H1 (cell line): ENCODE measurements around the gene SLC38A2. TPM values are rescaled to one million over a fixed set of nuclear protein-coding genes. Genes with fewer than 3 reads are reported as not detected.

Experiments
- CTCF ChIA-PET: fragments of 300-600 bp; sonication (Branson Sonifier 250); formaldehyde crosslinking; loops from one replicate; lab custom pipeline; 2021; ENCODE audit not compliant: partially characterized antibody; lab: Charles Lee
- POLR2A ChIA-PET: fragments of 300-600 bp; sonication (Branson Sonifier 250); formaldehyde crosslinking; loops from one replicate; lab custom pipeline; 2021; ENCODE audit warnings: inconsistent platforms; ENCODE audit not compliant: partially characterized antibody; lab: Charles Lee
- DNase-seq, 2 experiments: peaks; one replicate each; pipeline versions ENCODE4 v3.0.0 to v3.0.0-alpha.2; 2010 to 2022; ENCODE audit warnings: low spot score in 2 of 2, low read depth in 1 of 2, mixed read lengths in 1 of 2
- FAIRE-seq: peaks from 2 replicates; lab custom pipeline; 2011; peaks lifted over from hg19 to GRCh38; lab: Jason Lieb, UNC
- H2AFZ ChIP-seq: 2 replicates; pipeline ENCODE4 v1.8.1; 2012; ENCODE audit warnings: low read length, inconsistent platforms
- H2AK5ac ChIP-seq: 2 replicates; pipeline ENCODE4 v1.6.1; 2013; ENCODE audit warnings: low read depth, low read length
- H2BK120ac ChIP-seq: replicated peaks from 2 replicates; pipeline ENCODE3; 2013; ENCODE audit warnings: low read depth, low read length, inconsistent platforms
- H2BK12ac ChIP-seq: 2 replicates; pipeline ENCODE4 v1.6.1; 2013; ENCODE audit warnings: low read depth, low read length
- H2BK15ac ChIP-seq: 2 replicates; pipeline ENCODE4 v1.6.1; 2013; ENCODE audit warnings: low read length
- H2BK20ac ChIP-seq: 2 replicates; pipeline ENCODE4 v1.6.1; 2013; ENCODE audit warnings: low read length
- H2BK5ac ChIP-seq: 2 replicates; pipeline ENCODE4 v1.6.1; 2013; ENCODE audit warnings: low read depth, low read length
- H3K14ac ChIP-seq: 2 replicates; pipeline ENCODE4 v1.6.1; 2013; ENCODE audit warnings: inconsistent platforms; ENCODE audit not compliant: insufficient read length
- H3K18ac ChIP-seq: 2 replicates; pipeline ENCODE4 v1.6.1; 2013; ENCODE audit warnings: low read length; ENCODE audit errors: extremely low read depth
- H3K23ac ChIP-seq: 2 replicates; pipeline ENCODE4 v1.6.1; 2013; ENCODE audit warnings: inconsistent platforms; ENCODE audit not compliant: insufficient read length
- H3K23me2 ChIP-seq: 2 replicates; pipeline ENCODE4 v1.6.1; 2013; ENCODE audit warnings: low read depth, low read length
- H3K27ac ChIP-seq: 2 replicates; pipeline ENCODE4 v1.6.1; 2011; ENCODE audit warnings: low read depth, low read length, inconsistent platforms
- H3K27me3 ChIP-seq, 4 experiments: replicated peaks in 1 of 4; 1 replicate in 1 of 4; 2 replicates in 3 of 4; pipeline versions ENCODE4 v1.6.1 to v1.8.1; 2011 to 2013; ENCODE audit warnings: low read length in 3 of 4, mild to moderate bottlenecking in 3 of 4, inconsistent platforms in 2 of 4, mixed read lengths in 2 of 4, moderate library complexity in 1 of 4; ENCODE audit not compliant: control insufficient read depth in 3 of 4, insufficient read depth in 3 of 4; ENCODE audit errors: extremely low read depth in 1 of 4
- H3K36me3 ChIP-seq, 4 experiments: 2 replicates each; pipeline versions ENCODE4 v1.6.1 to v1.8.1; 2011 to 2013; ENCODE audit warnings: mild to moderate bottlenecking in 4 of 4, low read length in 3 of 4, moderate library complexity in 2 of 4, control low read depth in 1 of 4, inconsistent platforms in 1 of 4; ENCODE audit not compliant: insufficient read depth in 4 of 4, control insufficient read depth in 2 of 4
- H3K4ac ChIP-seq: replicated peaks from 2 replicates; pipeline ENCODE3; 2013; ENCODE audit warnings: low read length, low read depth, mixed read lengths, inconsistent platforms; ENCODE audit not compliant: insufficient read length
- H3K4me1 ChIP-seq, 4 experiments: replicated peaks in 1 of 4; 1 replicate in 1 of 4; 2 replicates in 3 of 4; pipeline versions ENCODE4 v1.6.1 to v1.8.1; 2011 to 2013; ENCODE audit warnings: low read length in 3 of 4, inconsistent platforms in 2 of 4, mixed read lengths in 1 of 4; ENCODE audit not compliant: insufficient read depth in 4 of 4, control insufficient read depth in 3 of 4
- H3K4me2 ChIP-seq, 2 experiments: 2 replicates each; pipeline versions ENCODE4 v1.6.1 to v1.8.1; 2011 to 2013; ENCODE audit warnings: low read depth in 2 of 2, low read length in 2 of 2, control low read depth in 1 of 2, inconsistent platforms in 1 of 2, mild to moderate bottlenecking in 1 of 2; ENCODE audit not compliant: insufficient read depth in 1 of 2
- H3K4me3 ChIP-seq, 4 experiments: fragments of 200-600, 300-600 bp in 1 of 4; sonication (generic), shearing (Covaris generic), sonication (Bioruptor Twin) in 1 of 4; 2 replicates each; pipeline versions ENCODE4 v1.5.1 to v1.8.1; 2011 to 2016; ENCODE audit warnings: low read length in 4 of 4, low read depth in 3 of 4, control low read depth in 2 of 4, inconsistent platforms in 2 of 4, mild to moderate bottlenecking in 2 of 4, mixed read lengths in 1 of 4, moderate library complexity in 1 of 4; ENCODE audit not compliant: insufficient read depth in 2 of 4; ENCODE audit errors: extremely low read depth in 1 of 4
- H3K56ac ChIP-seq: replicated peaks from 2 replicates; pipeline ENCODE3; 2013; ENCODE audit warnings: low read depth, mild to moderate bottlenecking, mixed read lengths, low read length, inconsistent platforms; ENCODE audit not compliant: insufficient read length
- H3K79me1 ChIP-seq: 2 replicates; pipeline ENCODE4 v1.6.1; 2013; ENCODE audit warnings: low read depth, low read length, control low read depth
- H3K79me2 ChIP-seq, 2 experiments: 2 replicates each; pipeline versions ENCODE4 v1.6.1 to v1.8.1; 2012 to 2013; ENCODE audit warnings: low read length in 2 of 2, mild to moderate bottlenecking in 2 of 2, inconsistent platforms in 1 of 2; ENCODE audit not compliant: insufficient read depth in 2 of 2, control insufficient read depth in 1 of 2
- H3K9ac ChIP-seq, 4 experiments: replicated peaks in 1 of 4; 1 replicate in 1 of 4; 2 replicates in 3 of 4; pipeline versions ENCODE4 v1.6.1 to v1.8.1; 2011 to 2013; ENCODE audit warnings: low read depth in 3 of 4, low read length in 3 of 4, control low read depth in 2 of 4, mild to moderate bottlenecking in 2 of 4, moderate library complexity in 2 of 4, inconsistent platforms in 1 of 4; ENCODE audit errors: extremely low read depth in 1 of 4
- H3K9me3 ChIP-seq, 2 experiments: 2 replicates each; pipeline versions ENCODE4 v1.6.1 to v1.8.1; 2012 to 2013; ENCODE audit warnings: mild to moderate bottlenecking in 2 of 2, moderate library complexity in 2 of 2, control low read depth in 1 of 2, inconsistent platforms in 1 of 2, low read depth in 1 of 2, low read length in 1 of 2, mixed read lengths in 1 of 2; ENCODE audit not compliant: insufficient read depth in 2 of 2
- H4K20me1 ChIP-seq, 2 experiments: replicated peaks in 1 of 2; 2 replicates each; pipeline versions ENCODE3 to v1.8.1; 2011 to 2013; ENCODE audit warnings: inconsistent platforms in 2 of 2, low read length in 2 of 2, mild to moderate bottlenecking in 1 of 2; ENCODE audit not compliant: insufficient read depth in 2 of 2, control insufficient read depth in 1 of 2
- H4K5ac ChIP-seq: 2 replicates; pipeline ENCODE4 v1.6.1; 2013; ENCODE audit warnings: low read length, low read depth, mixed read lengths, inconsistent platforms; ENCODE audit not compliant: insufficient read length
- H4K8ac ChIP-seq: 2 replicates; pipeline ENCODE4 v1.8.0; 2013; ENCODE audit warnings: mild to moderate bottlenecking, moderate library complexity, low read length, inconsistent platforms; ENCODE audit not compliant: insufficient read depth; ENCODE audit errors: extremely low read depth
- H4K91ac ChIP-seq: replicated peaks from 2 replicates; pipeline ENCODE3; 2013; ENCODE audit warnings: low read length, mixed read lengths, inconsistent platforms; ENCODE audit not compliant: insufficient read length
- MAX ChIP-seq: IDR thresholded peaks from 2 replicates; pipeline ENCODE4 v1.6.1; 2012; ENCODE audit warnings: inconsistent platforms
- RAD21 ChIP-seq, 2 experiments: IDR thresholded peaks in 1 of 2; conservative IDR thresholded peaks in 1 of 2; 2 replicates each; pipeline ENCODE4 v1.6.1; 2011; ENCODE audit warnings: low read depth in 2 of 2, low read length in 2 of 2, improper control_type of control experiment in 1 of 2, inconsistent platforms in 1 of 2, mild to moderate bottlenecking in 1 of 2, moderate library complexity in 1 of 2
- WGBS, 2 experiments: shearing (Covaris generic) in 1 of 2; methylation state at CpG; one replicate each; pipeline versions ENCODE4 v1.1.6 to v1.1.7; 2013 to 2015; ENCODE audit warnings: low lambda C conversion rate in 2 of 2, mixed read lengths in 2 of 2, inconsistent platforms in 1 of 2, low coverage in 1 of 2, missing lambda C conversion rate in 1 of 2; ENCODE audit not compliant: insufficient replicate concordance in 2 of 2, insufficient coverage in 1 of 2, insufficient read length in 1 of 2; ENCODE audit errors: extremely low coverage in 1 of 2, missing lambda C conversion rate in 1 of 2; 5-methylcytosine and 5-hydroxymethylcytosine counted together
- polyA plus RNA-seq, 7 experiments: library from polyadenylated mRNA; depleted of rRNA in 3 of 7; stranded (reverse) in 5 of 7; unstranded in 2 of 7; fragments of >200 nt in 5 of 7; fragments of 200-250 nt in 2 of 7; gene quantifications; 1 replicate in 5 of 7; 2 replicates in 1 of 7; 4 replicates in 1 of 7; pipeline versions ENCODE4 v1.2.1 to v1.2.3, GENCODE V29; 2011 to 2013; ENCODE audit warnings: missing spikeins in 2 of 7, mixed read lengths in 2 of 7
- total RNA-seq: library from RNA; stranded (reverse); fragmentation: NEBNext Ultra II Directional; extraction: Animal tissue kit (Norgen Biotek cat#: 25700); gene quantifications from 2 replicates; pipeline ENCODE4 v1.2.1, GENCODE V29; 2021
- TF ChIP-seq, protein P1 (sequence below): IDR thresholded peaks from 2 replicates; pipeline ENCODE4 v1.6.1; 2012; ENCODE audit warnings: inconsistent platforms

Gene SLC38A2
- total and polyA plus RNA-seq, 2 of the 8 experiments (the other 6 are each of a cell fraction or from before 2014, with no cell fraction given): 163 to 684 TPM

- Histone ChIP-seq H2BK20ac (peak overlapping the region; percentile 83; the same call in 1 of the 2 replicates), H3K14ac (peak overlapping the region; percentile 9), H3K4me1 (peaks cover 9 to 25% (median 17%) of the 10 kb centered on the region in 4 experiments; a peak in 6 of 7 replicates), H3K79me2 (peaks cover 3 to 22% of the 10 kb centered on the region in 2 experiments; a peak in 2 of 4 replicates), H2AK5ac (peak overlapping the region; percentile 87; the same call in 1 of the 2 replicates), H3K23me2 (peaks cover 5% of the 10 kb centered on the region; the same call in 1 of the 2 replicates), H3K4me2 (peak overlapping the region; percentile 89 to 95), H4K5ac (peak overlapping the region; percentile 85), H2BK5ac (peak overlapping the region; percentile 95), H3K4ac (no peak overlapping the region), H3K4me3 (peak overlapping the region; percentile 26 to 90 (median 80)), H2BK120ac (peak overlapping the region; percentile 1), H3K79me1 (peaks cover 2% of the 10 kb centered on the region; the same call in 1 of the 2 replicates), H3K27me3 (no peaks in the 10 kb centered on the region), H4K20me1 (no peaks in the 10 kb centered on the region)
- POLR2A ChIA-PET: interaction anchor here (1.3 to 15.4 kb wide), 3 partner anchors 15 to 113 kb away, joined by 4 to 233 read pairs (median 55); partner anchors contain the start of genes SLC38A1 and SLC38A2
- no peak for FAIRE-seq
- TF ChIP-seq, protein P1, sequence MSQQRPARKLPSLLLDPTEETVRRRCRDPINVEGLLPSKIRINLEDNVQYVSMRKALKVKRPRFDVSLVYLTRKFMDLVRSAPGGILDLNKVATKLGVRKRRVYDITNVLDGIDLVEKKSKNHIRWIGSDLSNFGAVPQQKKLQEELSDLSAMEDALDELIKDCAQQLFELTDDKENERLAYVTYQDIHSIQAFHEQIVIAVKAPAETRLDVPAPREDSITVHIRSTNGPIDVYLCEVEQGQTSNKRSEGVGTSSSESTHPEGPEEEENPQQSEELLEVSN: peak; percentile 69; the same call in 1 of the 2 replicates
- no peak for TF ChIP-seq RAD21 (IDR thresholded peaks at IDR 0.05 in 1 of 2, conservative IDR thresholded peaks at IDR 0.05 in 1 of 2; ENCODE audit: low read depth in 2 of 2, low read length in 2 of 2)
- TF ChIP-seq MAX: peak; percentile 84
- TF ChIP-seq, all 59 proteins: peak for 2
- H3K36me3 ChIP-seq: no peaks in the 10 kb centered on the region
- 51% methylated on average over 16 of the region's 16 CpGs; no CpG with 5 or more reads in 1 of the 2 experiments for WGBS, 2 experiments
- peak overlapping the region; percentile 73 for H3K56ac ChIP-seq
- DNase-seq: no peak
- H3K18ac ChIP-seq: peak overlapping the region; percentile 41; the same call in 1 of the 2 replicates
- H2BK12ac ChIP-seq: peak overlapping the region; percentile 91
- 0 out of 2 replicates have a peak overlapping the region, but pooled peaks have one; percentile 7 for H2AFZ ChIP-seq
- peak overlapping the region; percentile 94 for H3K27ac ChIP-seq
- peak overlapping the region; percentile 49 for H4K91ac ChIP-seq
- H3K9ac ChIP-seq: peak overlapping the region in 3 of 4 experiments; percentile 3 to 85 (median 80); a peak in 6 of 7 replicates
- peak overlapping the region; percentile 25; the same call in 1 of the 2 replicates for H2BK15ac ChIP-seq
- CTCF ChIA-PET: interaction anchor here (0.8 kb wide), 1 partner anchor 152 kb away, joined by 3 read pairs; no protein-coding TSS in a partner anchor
- H3K9me3 ChIP-seq: peaks cover 0 to 3% of the 10 kb centered on the region in 2 experiments; a peak in 1 of 4 replicates
- no peak overlapping the region for H3K23ac ChIP-seq
- peak overlapping the region; percentile 75; the same call in 1 of the 2 replicates for H4K8ac ChIP-seq
These were observed 9.9 kb upstream of the SLC38A2 start for GRCh38 chr12:46382408-46382963.
